Naive thymus-derived CD8-positive, alpha-beta T cell (primary cell): ENCODE measurements around the gene ROR1. TPM values are rescaled to one million over a fixed set of nuclear protein-coding genes. Genes with fewer than 3 reads are reported as not detected.

Experiments used
- ATAC-seq, 2 donors: fragments of 150-1000 bp; cut with Tn5 transposase in 1 of 2; sonication (Bioruptor Pico), chemical (Tn5 transposase) in 1 of 2; 1 replicate in 1 of 2; 2 replicates in 1 of 2; pipeline ENCODE4 v1.10.0; 2021; ENCODE audit warnings: mild to moderate bottlenecking in 2 of 2, moderate library complexity in 2 of 2
- POLR2A ChIA-PET: fragments of 350-600 bp; sonication (Branson Sonifier 250); formaldehyde crosslinking; loops from one replicate; lab custom pipeline; 2021; ENCODE audit warnings: antibody characterized with exemption; lab: Charles Lee
- DNase-seq, 10 donors: peaks; one replicate each; pipeline versions ENCODE4 v3.0.0 to v3.0.0-alpha.2; 2020 to 2022
- H3K27ac Mint-ChIP-seq, 10 donors: one replicate each; pipeline ENCODE4 v1.8.0; 2020 to 2022; ENCODE audit warnings: mild to moderate bottlenecking in 10 of 10, mixed read lengths in 10 of 10, moderate library complexity in 4 of 10, inconsistent platforms in 1 of 10
- H3K27me3 Mint-ChIP-seq, 5 donors: one replicate each; pipeline ENCODE4 v1.8.0; 2021 to 2022; ENCODE audit warnings: mixed read lengths in 5 of 5
- H3K36me3 Mint-ChIP-seq, 3 donors: one replicate each; pipeline ENCODE4 v1.8.0; 2020 to 2022; ENCODE audit warnings: mixed read lengths in 3 of 3, mild to moderate bottlenecking in 2 of 3, inconsistent platforms in 1 of 3
- H3K4me1 Mint-ChIP-seq, 4 donors: one replicate each; pipeline ENCODE4 v1.8.0; 2021 to 2022; ENCODE audit warnings: mixed read lengths in 4 of 4
- H3K4me3 Mint-ChIP-seq, 10 donors: one replicate each; pipeline ENCODE4 v1.8.0; 2020 to 2022; ENCODE audit warnings: mild to moderate bottlenecking in 10 of 10, mixed read lengths in 10 of 10, moderate library complexity in 6 of 10, inconsistent platforms in 1 of 10
- H3K9me3 Mint-ChIP-seq, 9 donors: one replicate each; pipeline ENCODE4 v1.8.0; 2020 to 2022; ENCODE audit warnings: mixed read lengths in 9 of 9, mild to moderate bottlenecking in 3 of 9, inconsistent platforms in 1 of 9, moderate library complexity in 1 of 9
- polyA plus RNA-seq, 3 donors: library from polyadenylated mRNA; unstranded; fragments of 300-500 nt; fragmentation: Illumina TruSeq; gene quantifications; one replicate each; pipeline ENCODE4 v1.2.3, GENCODE V29; 2021
- total RNA-seq, 8 experiments: library from RNA in 2 of 8; stranded (reverse) in 2 of 8; gene quantifications; one replicate each; pipeline ENCODE4 v1.2.3 and lab custom pipeline; 2021 to 2026

Gene ROR1
- total and polyA plus RNA-seq, 5 experiments from 2014 or later: 0.44 to 0.80 TPM; not detected in 3

DNA sequence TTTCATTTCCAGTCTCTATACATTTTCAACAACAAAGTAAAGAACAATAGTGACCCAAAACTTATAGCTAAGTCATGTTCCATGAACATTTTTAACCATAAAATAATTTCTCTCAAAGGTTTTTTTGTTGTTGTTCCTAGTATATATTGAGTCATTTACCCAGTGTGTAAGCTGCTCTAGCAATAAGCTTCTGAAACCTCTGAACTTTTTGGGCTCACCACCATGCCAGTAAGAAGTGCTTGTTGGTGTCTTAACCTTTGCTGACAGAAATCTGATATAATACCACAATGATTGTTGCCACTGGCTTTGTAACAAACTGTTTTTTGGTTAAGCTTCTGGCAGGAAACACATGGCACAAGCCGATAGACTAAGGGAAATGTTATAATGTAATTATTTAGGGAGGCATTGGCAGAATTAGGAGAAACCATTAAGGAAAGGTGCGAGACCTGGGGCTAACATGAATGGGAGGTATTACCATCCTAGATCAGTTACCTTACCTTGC lies 377.0 kb downstream of the ROR1 start:
- ATAC-seq (no peak), DNase-seq (no peak)
- H3K4me1 Mint-ChIP-seq: no peaks in the 10 kb centered on the region
- no peaks in the 10 kb centered on the region for H3K9me3 Mint-ChIP-seq
- no peak overlapping the region for H3K4me3 Mint-ChIP-seq
- POLR2A ChIA-PET: no interaction called here
- H3K27ac Mint-ChIP-seq: no peak overlapping the region
- no peaks in the 10 kb centered on the region for H3K36me3 Mint-ChIP-seq
- peaks cover 2 to 12% (median 3%) of the 10 kb centered on the region in 5 donors for H3K27me3 Mint-ChIP-seq

DNA sequence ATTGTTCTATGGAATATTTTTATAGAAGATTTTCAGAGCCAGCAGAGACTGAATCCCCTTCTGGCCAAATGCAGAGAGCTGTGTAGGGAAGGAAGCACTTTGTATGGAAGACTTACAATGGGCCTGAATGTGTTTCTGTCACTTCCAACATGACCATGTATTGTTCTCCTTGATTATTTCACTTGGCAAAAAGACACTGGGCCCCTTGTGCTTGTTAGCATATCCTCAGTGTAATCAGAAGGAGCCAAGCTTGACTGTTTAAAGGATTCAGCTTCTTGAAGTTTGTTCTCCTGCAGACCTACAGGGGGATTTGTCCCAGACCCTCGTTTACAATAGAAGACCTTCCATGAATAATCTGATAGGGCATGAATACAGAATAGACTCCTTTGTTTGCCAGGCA lies 381.5 kb downstream of the ROR1 start:
- H3K4me3 Mint-ChIP-seq: no peak overlapping the region
- POLR2A ChIA-PET: no interaction called here
- no peaks in the 10 kb centered on the region for H3K4me1 Mint-ChIP-seq
- ATAC-seq (no peak), DNase-seq (no peak)
- H3K9me3 Mint-ChIP-seq: no peaks in the 10 kb centered on the region
- H3K27ac Mint-ChIP-seq: no peak overlapping the region
- no peaks in the 10 kb centered on the region for H3K36me3 Mint-ChIP-seq
- H3K27me3 Mint-ChIP-seq: peaks cover 0 to 5% (median 3%) of the 10 kb centered on the region in 5 donors

DNA sequence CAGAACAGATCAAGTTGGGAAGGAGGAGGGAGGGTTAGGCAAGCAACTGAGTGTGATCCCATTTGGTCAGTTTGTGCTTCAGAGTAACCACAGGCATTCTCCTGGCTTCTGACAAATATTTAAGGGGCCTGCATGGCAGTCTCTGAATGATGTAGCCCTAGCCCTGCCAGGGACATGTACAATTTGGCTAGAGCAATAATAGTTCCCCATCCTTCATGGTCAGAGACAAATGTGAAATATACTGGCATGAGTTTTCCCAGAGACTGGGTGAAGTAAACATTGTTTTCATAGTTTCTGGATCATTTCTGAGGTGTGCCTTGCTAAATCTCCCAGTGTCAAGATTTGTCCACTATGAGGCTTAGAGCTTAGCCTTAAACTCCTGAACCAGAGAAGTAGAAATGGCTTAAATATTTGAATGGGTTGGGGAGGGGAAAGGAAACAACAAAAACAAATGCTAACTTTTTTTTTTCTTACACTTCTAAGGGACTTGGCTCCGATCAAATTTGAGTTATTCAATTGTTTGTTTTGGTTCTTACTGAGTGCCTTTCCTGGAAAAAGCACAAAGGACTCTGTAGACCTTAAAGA lies 387.6 kb downstream of the ROR1 start:
- H3K4me1 Mint-ChIP-seq: no peaks in the 10 kb centered on the region
- no peaks in the 10 kb centered on the region for H3K36me3 Mint-ChIP-seq
- H3K4me3 Mint-ChIP-seq: no peak overlapping the region
- POLR2A ChIA-PET: no interaction called here
- ATAC-seq (no peak), DNase-seq (no peak)
- peaks cover 0 to 14% (median 0%) of the 10 kb centered on the region in 5 donors for H3K27me3 Mint-ChIP-seq
- H3K9me3 Mint-ChIP-seq: no peaks in the 10 kb centered on the region
- no peak overlapping the region for H3K27ac Mint-ChIP-seq

DNA sequence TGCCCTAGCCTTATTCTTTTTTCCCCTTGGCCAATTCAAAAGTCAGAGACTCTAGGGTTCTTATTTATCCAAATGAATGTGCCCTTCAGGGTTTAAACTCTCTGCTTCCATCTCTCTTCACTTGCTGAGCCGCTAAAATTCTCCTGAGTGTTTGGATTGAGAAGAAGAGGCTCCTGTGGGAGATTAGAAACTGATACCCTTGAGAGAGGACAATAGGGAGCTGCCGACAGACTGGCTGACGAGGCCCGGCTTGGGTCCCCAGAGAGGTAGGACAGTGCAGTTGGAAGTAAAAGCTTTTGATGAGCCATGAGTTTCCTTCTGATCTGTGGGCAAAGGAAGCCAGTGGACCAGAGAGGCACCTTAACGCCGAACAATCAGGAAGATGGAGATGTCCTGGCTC lies 388.3 kb downstream of the ROR1 start:
- Mint-ChIP-seq H3K27ac (no peak overlapping the region), H3K4me3 (no peak overlapping the region), H3K27me3 (peaks cover 0 to 15% (median 0%) of the 10 kb centered on the region in 5 donors), H3K4me1 (no peaks in the 10 kb centered on the region), H3K9me3 (no peaks in the 10 kb centered on the region), H3K36me3 (no peaks in the 10 kb centered on the region)
- DNase-seq: no peak
- no peak for ATAC-seq
- POLR2A ChIA-PET: no interaction called here

DNA sequence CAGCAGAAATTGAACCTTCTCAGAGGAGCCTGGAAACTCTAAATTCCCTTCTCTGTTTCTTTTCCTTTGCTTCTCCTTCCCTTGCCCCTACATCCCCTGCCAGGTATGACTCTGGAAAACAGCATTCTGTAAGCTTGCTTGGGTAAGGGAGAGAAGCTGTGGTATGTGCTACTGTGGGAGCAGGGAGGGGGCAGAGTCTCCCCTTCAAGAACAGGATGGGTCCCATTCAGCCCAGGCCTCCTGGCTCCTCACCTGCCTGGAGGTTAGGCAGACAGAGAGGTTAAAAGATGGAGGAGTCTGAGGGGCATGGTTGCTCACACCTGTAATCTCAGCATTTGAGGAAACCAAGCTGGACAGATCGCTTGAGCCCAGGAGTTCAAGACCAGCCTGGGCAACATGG lies 389.0 kb downstream of the ROR1 start:
- ATAC-seq: no peak
- Mint-ChIP-seq H3K27ac (no peak overlapping the region), H3K36me3 (no peaks in the 10 kb centered on the region), H3K4me3 (no peak overlapping the region), H3K27me3 (peaks cover 0 to 15% (median 0%) of the 10 kb centered on the region in 5 donors), H3K9me3 (no peaks in the 10 kb centered on the region), H3K4me1 (no peaks in the 10 kb centered on the region)
- no peak for DNase-seq
- POLR2A ChIA-PET: no interaction called here

DNA sequence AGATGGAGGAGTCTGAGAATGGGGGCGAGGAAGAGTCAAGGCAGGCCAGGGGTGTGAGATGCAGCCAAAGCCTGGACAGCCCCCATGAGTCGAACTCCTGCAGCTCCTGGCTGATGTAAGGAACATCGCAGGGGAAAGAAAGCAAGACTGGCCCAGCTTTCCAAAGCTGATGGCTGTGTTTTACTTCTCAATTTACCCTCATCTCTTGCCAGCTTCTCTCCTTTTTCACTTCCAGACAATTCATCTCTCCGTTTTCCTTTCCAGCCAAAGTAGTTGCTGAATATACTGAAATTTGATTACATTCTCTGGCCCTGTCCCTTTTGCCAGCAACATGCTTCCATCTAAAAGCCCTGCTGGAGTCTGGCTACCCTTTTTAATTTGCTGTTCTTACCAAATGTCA lies 389.6 kb downstream of the ROR1 start:
- Mint-ChIP-seq H3K9me3 (no peaks in the 10 kb centered on the region), H3K27me3 (peaks cover 0 to 15% (median 0%) of the 10 kb centered on the region in 5 donors), H3K4me1 (no peaks in the 10 kb centered on the region), H3K4me3 (no peak overlapping the region), H3K36me3 (no peaks in the 10 kb centered on the region), H3K27ac (peak overlapping the region in 1 of 10 donors; percentile 53)
- POLR2A ChIA-PET: no interaction called here
- DNase-seq (no peak), ATAC-seq (no peak)

DNA sequence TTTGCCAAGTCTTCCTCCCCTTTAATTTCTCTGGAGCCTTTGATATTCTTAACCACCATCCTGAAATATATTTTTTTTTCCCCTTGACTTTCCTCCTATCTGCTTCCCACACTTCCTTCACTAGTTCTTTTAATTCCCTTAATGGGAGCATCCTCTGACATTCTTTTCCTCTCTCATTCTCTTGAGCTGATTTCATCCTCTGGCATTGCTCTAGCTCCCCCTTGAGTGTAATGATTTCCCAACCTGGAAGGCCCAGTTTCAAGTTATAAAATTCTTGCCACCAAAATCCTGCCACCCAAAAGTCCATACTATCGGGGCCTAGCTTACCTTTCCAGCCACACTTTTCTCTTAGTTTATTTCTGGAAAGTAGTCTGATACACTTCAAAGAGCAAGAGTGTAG lies 390.2 kb downstream of the ROR1 start:
- POLR2A ChIA-PET: no interaction called here
- Mint-ChIP-seq H3K4me3 (no peak overlapping the region), H3K27me3 (peaks cover 0 to 20% (median 0%) of the 10 kb centered on the region in 5 donors), H3K9me3 (no peaks in the 10 kb centered on the region), H3K36me3 (no peaks in the 10 kb centered on the region), H3K4me1 (no peaks in the 10 kb centered on the region), H3K27ac (no peak overlapping the region)
- ATAC-seq (no peak), DNase-seq (no peak)

DNA sequence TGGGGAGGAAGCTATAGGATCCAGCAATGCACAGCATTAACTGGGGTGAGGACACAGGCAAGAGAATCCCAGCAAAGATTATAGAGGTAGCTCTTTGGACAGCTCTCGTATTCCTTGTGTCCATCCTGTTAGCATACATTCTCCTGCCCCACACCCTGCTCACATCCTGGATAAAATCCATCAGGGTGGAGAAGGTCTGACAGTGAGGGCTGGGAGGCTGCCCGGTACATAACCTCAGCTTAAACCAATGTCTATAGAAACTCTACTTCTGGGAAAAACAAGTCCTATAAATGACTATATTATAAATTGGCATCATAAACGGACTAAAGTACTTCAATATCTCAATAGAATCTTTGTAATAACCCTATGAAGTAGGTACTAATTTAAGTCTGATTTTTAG lies 392.8 kb downstream of the ROR1 start:
- POLR2A ChIA-PET: no interaction called here
- ATAC-seq: no peak
- Mint-ChIP-seq H3K4me1 (peaks cover 0 to 2% (median 0%) of the 10 kb centered on the region in 4 donors), H3K9me3 (peaks cover 0 to 2% (median 0%) of the 10 kb centered on the region in 9 donors), H3K27ac (no peak overlapping the region), H3K27me3 (peaks cover 0 to 45% (median 10%) of the 10 kb centered on the region in 5 donors), H3K4me3 (no peak overlapping the region), H3K36me3 (no peaks in the 10 kb centered on the region)
- no peak for DNase-seq

DNA sequence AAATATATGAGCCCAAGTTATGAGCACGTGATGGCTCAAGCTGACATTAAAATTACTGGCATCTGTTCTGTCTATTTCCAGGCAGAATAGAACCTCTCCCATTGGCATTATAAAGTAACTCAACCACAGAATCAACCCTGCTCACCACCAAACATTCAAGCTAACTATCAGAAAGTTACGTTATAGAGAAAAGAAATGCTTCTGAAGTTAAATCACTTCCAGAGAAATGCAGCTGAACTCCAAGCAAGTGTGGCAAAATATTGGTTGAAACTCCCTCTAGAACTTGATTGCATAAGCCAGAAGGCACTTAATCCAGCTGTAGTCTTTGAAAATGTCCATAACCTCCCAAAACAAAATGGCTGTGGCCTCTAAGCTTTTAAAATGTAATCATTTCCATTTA lies 393.4 kb downstream of the ROR1 start:
- no peak overlapping the region for H3K4me3 Mint-ChIP-seq
- DNase-seq (no peak), ATAC-seq (no peak)
- POLR2A ChIA-PET: no interaction called here
- peaks cover 0 to 2% (median 0%) of the 10 kb centered on the region in 9 donors for H3K9me3 Mint-ChIP-seq
- no peaks in the 10 kb centered on the region for H3K36me3 Mint-ChIP-seq
- peaks cover 0 to 45% (median 10%) of the 10 kb centered on the region in 5 donors for H3K27me3 Mint-ChIP-seq
- H3K4me1 Mint-ChIP-seq: peaks cover 0 to 2% (median 1%) of the 10 kb centered on the region in 4 donors
- no peak overlapping the region for H3K27ac Mint-ChIP-seq

DNA sequence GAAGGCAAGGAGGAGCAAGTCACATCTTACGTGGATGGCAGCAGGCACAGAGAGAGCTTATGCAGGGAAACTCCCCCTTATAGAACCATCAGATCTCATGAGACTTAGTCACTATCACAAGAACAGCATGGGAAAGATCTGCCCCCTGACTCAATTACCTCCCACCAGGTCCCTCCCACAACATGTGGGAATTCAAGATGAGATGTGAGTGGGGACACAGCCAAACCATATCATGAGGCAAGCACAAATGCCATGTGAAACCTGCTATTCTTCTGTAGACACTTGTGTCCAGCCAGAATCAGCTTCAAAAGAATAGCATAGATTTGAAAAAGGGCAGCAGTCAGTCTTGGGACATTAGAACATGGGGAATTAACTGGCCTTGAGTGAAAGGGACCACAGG lies 397.4 kb downstream of the ROR1 start:
- ATAC-seq (no peak), DNase-seq (no peak)
- Mint-ChIP-seq H3K27me3 (peaks cover 5 to 39% (median 10%) of the 10 kb centered on the region in 5 donors), H3K9me3 (peaks cover 0 to 2% (median 0%) of the 10 kb centered on the region in 9 donors), H3K36me3 (no peaks in the 10 kb centered on the region), H3K4me1 (peaks cover 0 to 2% (median 1%) of the 10 kb centered on the region in 4 donors), H3K4me3 (no peak overlapping the region), H3K27ac (no peak overlapping the region)
- POLR2A ChIA-PET: no interaction called here

DNA sequence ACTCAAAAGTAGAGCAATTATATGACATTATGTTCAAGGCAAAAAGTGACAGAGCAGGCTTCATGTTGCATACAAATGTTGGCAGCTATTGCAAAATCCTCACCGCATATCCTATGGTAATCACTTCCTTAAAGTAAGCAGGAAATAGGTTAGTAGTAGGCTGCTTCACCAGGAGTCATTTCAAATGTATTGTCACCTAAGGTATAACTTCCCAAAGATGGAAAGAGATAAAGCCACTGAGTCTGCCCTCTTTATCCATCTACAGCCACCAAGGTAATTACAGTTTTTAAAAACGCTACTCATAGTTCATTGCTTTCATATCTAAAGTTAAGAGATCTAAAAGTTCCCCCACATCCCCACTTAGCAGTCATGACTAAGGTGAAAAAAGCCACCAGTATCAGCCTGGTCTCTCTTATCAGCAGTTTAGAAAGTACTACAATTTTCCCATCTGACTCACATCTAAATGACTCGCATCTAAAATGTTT lies 398.0 kb downstream of the ROR1 start:
- Mint-ChIP-seq H3K4me1 (peaks cover 0 to 2% (median 1%) of the 10 kb centered on the region in 4 donors), H3K9me3 (peaks cover 0 to 2% (median 0%) of the 10 kb centered on the region in 9 donors), H3K27me3 (peaks cover 5 to 37% (median 10%) of the 10 kb centered on the region in 5 donors), H3K27ac (no peak overlapping the region), H3K36me3 (no peaks in the 10 kb centered on the region), H3K4me3 (no peak overlapping the region)
- POLR2A ChIA-PET: no interaction called here
- ATAC-seq: no peak
- DNase-seq: no peak

DNA sequence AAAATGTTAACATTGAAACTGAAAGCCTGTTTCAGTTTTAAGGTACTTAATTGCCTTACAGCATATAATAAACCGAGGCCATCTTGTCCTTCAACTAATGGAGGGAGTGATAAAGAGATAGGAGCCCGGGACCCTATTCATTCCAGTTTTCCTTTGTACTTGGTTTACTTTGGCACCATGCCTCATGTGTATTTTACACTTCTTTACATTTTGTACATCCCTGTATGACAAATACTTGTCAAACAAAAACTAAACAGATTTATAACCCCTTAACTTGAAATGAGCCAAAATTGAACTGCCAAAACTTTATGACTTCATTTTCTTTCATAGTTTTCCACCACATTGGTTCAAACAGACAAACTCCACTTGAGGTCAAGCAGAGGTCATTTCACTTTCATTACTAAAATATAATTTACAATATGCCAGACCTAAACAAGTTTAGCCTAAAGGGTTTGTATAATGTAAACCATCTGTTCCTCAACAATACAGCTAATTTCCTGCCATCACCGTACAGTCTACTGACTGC lies 398.7 kb downstream of the ROR1 start:
- no peak overlapping the region for H3K4me3 Mint-ChIP-seq
- H3K27me3 Mint-ChIP-seq: peaks cover 5 to 37% (median 10%) of the 10 kb centered on the region in 5 donors
- no peaks in the 10 kb centered on the region for H3K36me3 Mint-ChIP-seq
- ATAC-seq (no peak), DNase-seq (no peak)
- H3K27ac Mint-ChIP-seq: no peak overlapping the region
- H3K4me1 Mint-ChIP-seq: peaks cover 0 to 2% (median 1%) of the 10 kb centered on the region in 4 donors
- POLR2A ChIA-PET: no interaction called here
- H3K9me3 Mint-ChIP-seq: peaks cover 0 to 2% (median 0%) of the 10 kb centered on the region in 9 donors

DNA sequence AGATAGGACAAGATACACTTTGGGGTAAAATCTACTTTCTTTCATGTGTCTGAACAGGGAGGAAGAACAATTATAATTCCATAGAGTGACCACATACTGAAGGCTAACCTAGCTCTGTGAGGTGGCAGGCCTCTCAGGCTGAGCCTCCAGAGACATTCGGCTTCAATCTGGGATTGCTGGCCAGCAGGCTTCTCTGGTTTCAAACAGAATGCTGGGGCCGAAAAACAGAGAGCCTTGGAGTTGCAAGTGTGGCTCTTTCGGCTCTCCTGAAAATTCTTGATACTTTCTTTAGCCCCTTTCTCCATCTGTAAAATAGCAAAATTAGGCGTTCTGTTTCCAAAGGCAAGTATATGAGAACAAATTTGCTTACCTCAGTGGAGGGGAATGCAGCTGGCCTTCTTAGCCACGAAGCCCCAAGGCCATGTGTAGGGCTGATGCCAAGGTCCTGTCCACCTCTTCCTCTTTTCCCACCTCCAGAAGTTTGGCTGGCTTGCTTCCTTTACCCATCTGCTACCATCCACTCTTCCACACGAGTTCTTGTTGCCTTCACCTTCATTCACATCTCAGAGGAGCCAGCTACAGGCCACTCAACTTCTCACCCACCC lies 399.6 kb downstream of the ROR1 start:
- Mint-ChIP-seq H3K27ac (no peak overlapping the region), H3K36me3 (no peaks in the 10 kb centered on the region), H3K27me3 (peaks cover 5 to 36% (median 15%) of the 10 kb centered on the region in 5 donors), H3K4me3 (no peak overlapping the region), H3K4me1 (peaks cover 0 to 2% (median 1%) of the 10 kb centered on the region in 4 donors), H3K9me3 (peaks cover 0 to 2% (median 0%) of the 10 kb centered on the region in 9 donors)
- DNase-seq (no peak), ATAC-seq (no peak)
- POLR2A ChIA-PET: no interaction called here
